Measurements from ENCODE around the gene ADGRL4.

- TF ChIP-seq, protein P1, sequence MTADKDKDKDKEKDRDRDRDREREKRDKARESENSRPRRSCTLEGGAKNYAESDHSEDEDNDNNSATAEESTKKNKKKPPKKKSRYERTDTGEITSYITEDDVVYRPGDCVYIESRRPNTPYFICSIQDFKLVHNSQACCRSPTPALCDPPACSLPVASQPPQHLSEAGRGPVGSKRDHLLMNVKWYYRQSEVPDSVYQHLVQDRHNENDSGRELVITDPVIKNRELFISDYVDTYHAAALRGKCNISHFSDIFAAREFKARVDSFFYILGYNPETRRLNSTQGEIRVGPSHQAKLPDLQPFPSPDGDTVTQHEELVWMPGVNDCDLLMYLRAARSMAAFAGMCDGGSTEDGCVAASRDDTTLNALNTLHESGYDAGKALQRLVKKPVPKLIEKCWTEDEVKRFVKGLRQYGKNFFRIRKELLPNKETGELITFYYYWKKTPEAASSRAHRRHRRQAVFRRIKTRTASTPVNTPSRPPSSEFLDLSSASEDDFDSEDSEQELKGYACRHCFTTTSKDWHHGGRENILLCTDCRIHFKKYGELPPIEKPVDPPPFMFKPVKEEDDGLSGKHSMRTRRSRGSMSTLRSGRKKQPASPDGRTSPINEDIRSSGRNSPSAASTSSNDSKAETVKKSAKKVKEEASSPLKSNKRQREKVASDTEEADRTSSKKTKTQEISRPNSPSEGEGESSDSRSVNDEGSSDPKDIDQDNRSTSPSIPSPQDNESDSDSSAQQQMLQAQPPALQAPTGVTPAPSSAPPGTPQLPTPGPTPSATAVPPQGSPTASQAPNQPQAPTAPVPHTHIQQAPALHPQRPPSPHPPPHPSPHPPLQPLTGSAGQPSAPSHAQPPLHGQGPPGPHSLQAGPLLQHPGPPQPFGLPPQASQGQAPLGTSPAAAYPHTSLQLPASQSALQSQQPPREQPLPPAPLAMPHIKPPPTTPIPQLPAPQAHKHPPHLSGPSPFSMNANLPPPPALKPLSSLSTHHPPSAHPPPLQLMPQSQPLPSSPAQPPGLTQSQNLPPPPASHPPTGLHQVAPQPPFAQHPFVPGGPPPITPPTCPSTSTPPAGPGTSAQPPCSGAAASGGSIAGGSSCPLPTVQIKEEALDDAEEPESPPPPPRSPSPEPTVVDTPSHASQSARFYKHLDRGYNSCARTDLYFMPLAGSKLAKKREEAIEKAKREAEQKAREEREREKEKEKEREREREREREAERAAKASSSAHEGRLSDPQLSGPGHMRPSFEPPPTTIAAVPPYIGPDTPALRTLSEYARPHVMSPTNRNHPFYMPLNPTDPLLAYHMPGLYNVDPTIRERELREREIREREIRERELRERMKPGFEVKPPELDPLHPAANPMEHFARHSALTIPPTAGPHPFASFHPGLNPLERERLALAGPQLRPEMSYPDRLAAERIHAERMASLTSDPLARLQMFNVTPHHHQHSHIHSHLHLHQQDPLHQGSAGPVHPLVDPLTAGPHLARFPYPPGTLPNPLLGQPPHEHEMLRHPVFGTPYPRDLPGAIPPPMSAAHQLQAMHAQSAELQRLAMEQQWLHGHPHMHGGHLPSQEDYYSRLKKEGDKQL (CRISPR knock-in tag; IDR thresholded peaks at IDR 0.05; ENCODE audit: low read depth): no peak
- TF ChIP-seq SUZ12 (IDR thresholded peaks at IDR 0.05; ENCODE audit: low read depth, low read length): no peak
- no peak for TF ChIP-seq CTCF (CRISPR knock-in tag; IDR thresholded peaks at IDR 0.05)
- TF ChIP-seq FIP1L1 (IDR thresholded peaks at IDR 0.05; ENCODE audit: borderline replicate concordance, insufficient read depth, low read depth, low read length): no peak
- no peak for TF ChIP-seq HNRNPK (IDR thresholded peaks at IDR 0.05; ENCODE audit: low read depth, low read length, poor library complexity, severe bottlenecking)
- TF ChIP-seq MZF1 (CRISPR knock-in tag; IDR thresholded peaks at IDR 0.05; ENCODE audit: borderline replicate concordance): no peak
- no peak for TF ChIP-seq NFE2L1 (CRISPR knock-in tag; IDR thresholded peaks at IDR 0.05; ENCODE audit: borderline replicate concordance)
- TF ChIP-seq MXI1 (IDR thresholded peaks at IDR 0.05; ENCODE audit: borderline replicate concordance, low read depth, low read length): no peak
- TF ChIP-seq MAX (IDR thresholded peaks at IDR 0.05): no peak
- TF ChIP-seq ZBTB8A (CRISPR knock-in tag; IDR thresholded peaks at IDR 0.05; ENCODE audit: borderline replicate concordance, low read depth): no peak
Measured at GRCh38 chr1:78840453-78841271, 165.9 kb downstream of the ADGRL4 start.
